T-helper 1 cell treated with Interleukin-12 subunit alpha and Interleukin-12 subunit beta and Interleukin-4 antibody, amounts not matched to agents 30 μg/mL and 1 μg/mL, for 36 hours (primary cell): ENCODE data around the gene EGFL8.

Experiments used
- H3K27ac Mint-ChIP-seq: one replicate; pipeline ENCODE4 v1.8.0; 2021; ENCODE audit warnings: mild to moderate bottlenecking, mixed read lengths
- H3K27me3 Mint-ChIP-seq: one replicate; pipeline ENCODE4 v1.8.0; 2021; ENCODE audit warnings: low read depth, mixed read lengths
- H3K36me3 Mint-ChIP-seq: one replicate; pipeline ENCODE4 v1.8.0; 2021; ENCODE audit warnings: low read depth, mixed read lengths
- H3K4me1 Mint-ChIP-seq: one replicate; pipeline ENCODE4 v1.8.0; 2021; ENCODE audit warnings: low read depth, mixed read lengths
- H3K4me3 Mint-ChIP-seq: one replicate; pipeline ENCODE4 v1.8.0; 2021; ENCODE audit warnings: mild to moderate bottlenecking, moderate library complexity, mixed read lengths
- H3K9me3 Mint-ChIP-seq: one replicate; pipeline ENCODE4 v1.8.0; 2021; ENCODE audit warnings: mixed read lengths

Gene EGFL8

GRCh38 chr6:32168807-32169591, 4.6 kb downstream of the EGFL8 start:
- no peaks in the 10 kb centered on the region for H3K9me3 Mint-ChIP-seq
- H3K4me1 Mint-ChIP-seq = peaks cover 19% of the 10 kb centered on the region
- H3K27me3 Mint-ChIP-seq = no peaks in the 10 kb centered on the region

GRCh38 chr6:32170294-32170693, 5.9 kb downstream of the EGFL8 start:
- H3K27ac Mint-ChIP-seq = no peak overlapping the region
- H3K4me1 Mint-ChIP-seq = peaks cover 29% of the 10 kb centered on the region
- H3K9me3 Mint-ChIP-seq = no peaks in the 10 kb centered on the region
- no peaks in the 10 kb centered on the region for H3K27me3 Mint-ChIP-seq
- H3K36me3 Mint-ChIP-seq = peaks cover 26% of the 10 kb centered on the region
- H3K4me3 Mint-ChIP-seq = no peak overlapping the region

More at GRCh38 chr6:32168807-32169591, 4.6 kb downstream of the EGFL8 start:
- Mint-ChIP-seq H3K36me3 (peaks cover 27% of the 10 kb centered on the region), H3K27ac (no peak overlapping the region), H3K4me3 (no peak overlapping the region)

DNA sequence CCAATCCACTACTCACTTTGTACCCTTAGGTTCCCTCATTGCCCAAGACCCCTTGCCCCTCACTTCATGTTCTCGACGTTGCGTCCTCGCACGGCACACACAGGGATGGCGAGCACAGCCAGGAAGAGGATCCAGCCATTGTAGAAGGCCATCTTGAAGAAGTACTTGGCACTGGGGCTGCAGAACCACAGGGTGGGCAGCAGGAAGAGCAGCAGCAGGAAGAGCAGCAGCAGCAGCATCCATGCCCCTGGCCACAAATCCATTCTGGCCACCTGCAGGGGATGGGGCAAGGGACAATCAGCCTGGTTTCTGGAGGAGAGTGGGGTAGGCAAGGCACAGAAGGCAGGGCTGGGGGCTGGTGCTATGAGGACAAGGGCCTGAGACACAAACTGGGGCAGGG, 6.8 kb downstream of the EGFL8 start:
- Mint-ChIP-seq H3K9me3 (no peaks in the 10 kb centered on the region), H3K36me3 (peaks cover 23% of the 10 kb centered on the region), H3K4me3 (no peak overlapping the region), H3K4me1 (peaks cover 32% of the 10 kb centered on the region), H3K27me3 (no peaks in the 10 kb centered on the region), H3K27ac (no peak overlapping the region)

- peaks cover 21% of the 10 kb centered on the region for H3K36me3 Mint-ChIP-seq
- peaks cover 47% of the 10 kb centered on the region for H3K4me1 Mint-ChIP-seq
- H3K4me3 Mint-ChIP-seq = no peak overlapping the region
- H3K27ac Mint-ChIP-seq = no peak overlapping the region
- no peaks in the 10 kb centered on the region for H3K27me3 Mint-ChIP-seq
- H3K9me3 Mint-ChIP-seq = no peaks in the 10 kb centered on the region
These were observed 8.8 kb downstream of the EGFL8 start for GRCh38 chr6:32173051-32173727.

- H3K27ac Mint-ChIP-seq = no peak overlapping the region
- H3K36me3 Mint-ChIP-seq = peaks cover 19% of the 10 kb centered on the region
- H3K4me3 Mint-ChIP-seq = peak overlapping the region; percentile 99
- H3K9me3 Mint-ChIP-seq = no peaks in the 10 kb centered on the region
- peaks cover 56% of the 10 kb centered on the region for H3K4me1 Mint-ChIP-seq
- no peaks in the 10 kb centered on the region for H3K27me3 Mint-ChIP-seq
These were observed 10.0 kb downstream of the EGFL8 start for GRCh38 chr6:32174416-32174815.

- no peaks in the 10 kb centered on the region for H3K27me3 Mint-ChIP-seq
- H3K27ac Mint-ChIP-seq = peak overlapping the region; percentile 76
- peak overlapping the region; percentile 99 for H3K4me3 Mint-ChIP-seq
- peaks cover 18% of the 10 kb centered on the region for H3K36me3 Mint-ChIP-seq
- H3K9me3 Mint-ChIP-seq = no peaks in the 10 kb centered on the region
- peaks cover 59% of the 10 kb centered on the region for H3K4me1 Mint-ChIP-seq
These were observed 10.9 kb downstream of the EGFL8 start for GRCh38 chr6:32175322-32175710.

- Mint-ChIP-seq H3K27me3 (no peaks in the 10 kb centered on the region), H3K27ac (peak within 1 kb of the TSS; percentile 99), H3K4me1 (peaks cover 65% of the 10 kb centered on the region), H3K4me3 (peak within 1 kb of the TSS; percentile 99), H3K9me3 (no peaks in the 10 kb centered on the region), H3K36me3 (peaks cover 19% of the 10 kb centered on the region)
These were observed 11.5 kb downstream of the EGFL8 start, which contains the start of gene AGPAT1 for GRCh38 chr6:32175711-32176475. Gene AGPAT1, minus strand, starts transcription at chr6:32176084. Its CDS starts 4,588 bp downstream, at chr6:32171496.

- Mint-ChIP-seq H3K27me3 (no peaks in the 10 kb centered on the region), H3K27ac (peak overlapping the region; percentile 99), H3K36me3 (peaks cover 20% of the 10 kb centered on the region), H3K9me3 (no peaks in the 10 kb centered on the region), H3K4me3 (peak overlapping the region; percentile 99), H3K4me1 (peaks cover 61% of the 10 kb centered on the region)
These were observed 12.2 kb downstream of the EGFL8 start for GRCh38 chr6:32176476-32177182.

DNA sequence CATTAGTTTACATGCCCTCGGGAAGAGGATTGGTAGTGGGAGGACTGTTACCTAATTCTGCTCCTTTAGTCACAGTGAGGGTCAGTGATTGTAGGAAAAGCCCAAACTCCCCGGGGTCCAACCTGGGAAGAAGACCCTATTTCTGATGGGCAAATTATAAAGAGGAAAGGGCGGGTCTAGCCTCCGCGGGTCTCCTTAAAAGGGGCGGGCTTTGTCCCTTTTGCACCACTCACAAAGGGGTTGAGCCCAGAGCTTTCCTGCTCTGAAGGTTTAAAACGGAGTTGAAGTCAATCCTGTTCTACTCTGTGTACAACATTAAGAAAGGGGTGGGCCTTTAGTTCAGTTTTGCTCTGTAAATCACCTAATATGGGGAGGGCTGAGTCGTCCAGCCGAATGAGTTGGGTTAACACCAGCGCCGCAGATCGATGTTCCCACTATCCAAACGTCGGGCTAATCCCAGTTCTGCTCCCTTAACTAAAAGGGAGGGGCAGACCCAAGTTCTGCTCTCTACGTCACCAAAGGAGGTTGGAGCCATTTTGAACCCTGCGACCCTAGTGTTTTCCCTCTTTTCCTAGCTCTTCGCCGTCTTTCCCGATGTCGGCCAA, 12.9 kb downstream of the EGFL8 start:
- Mint-ChIP-seq H3K27ac (peak overlapping the region; percentile 99), H3K27me3 (no peaks in the 10 kb centered on the region), H3K9me3 (no peaks in the 10 kb centered on the region), H3K36me3 (peaks cover 20% of the 10 kb centered on the region), H3K4me1 (peaks cover 61% of the 10 kb centered on the region), H3K4me3 (peak overlapping the region; percentile 99)

- Mint-ChIP-seq H3K4me3 (peak within 1 kb of the TSS; percentile 99), H3K4me1 (peaks cover 57% of the 10 kb centered on the region), H3K27me3 (no peaks in the 10 kb centered on the region), H3K36me3 (peaks cover 25% of the 10 kb centered on the region), H3K27ac (peak within 1 kb of the TSS; percentile 99), H3K9me3 (no peaks in the 10 kb centered on the region)
These were observed 13.6 kb downstream of the EGFL8 start, which contains the start of gene RNF5 for GRCh38 chr6:32177788-32178546. Gene RNF5, plus strand, starts transcription at chr6:32178405. Its CDS starts 107 bp downstream, at chr6:32178512.

DNA sequence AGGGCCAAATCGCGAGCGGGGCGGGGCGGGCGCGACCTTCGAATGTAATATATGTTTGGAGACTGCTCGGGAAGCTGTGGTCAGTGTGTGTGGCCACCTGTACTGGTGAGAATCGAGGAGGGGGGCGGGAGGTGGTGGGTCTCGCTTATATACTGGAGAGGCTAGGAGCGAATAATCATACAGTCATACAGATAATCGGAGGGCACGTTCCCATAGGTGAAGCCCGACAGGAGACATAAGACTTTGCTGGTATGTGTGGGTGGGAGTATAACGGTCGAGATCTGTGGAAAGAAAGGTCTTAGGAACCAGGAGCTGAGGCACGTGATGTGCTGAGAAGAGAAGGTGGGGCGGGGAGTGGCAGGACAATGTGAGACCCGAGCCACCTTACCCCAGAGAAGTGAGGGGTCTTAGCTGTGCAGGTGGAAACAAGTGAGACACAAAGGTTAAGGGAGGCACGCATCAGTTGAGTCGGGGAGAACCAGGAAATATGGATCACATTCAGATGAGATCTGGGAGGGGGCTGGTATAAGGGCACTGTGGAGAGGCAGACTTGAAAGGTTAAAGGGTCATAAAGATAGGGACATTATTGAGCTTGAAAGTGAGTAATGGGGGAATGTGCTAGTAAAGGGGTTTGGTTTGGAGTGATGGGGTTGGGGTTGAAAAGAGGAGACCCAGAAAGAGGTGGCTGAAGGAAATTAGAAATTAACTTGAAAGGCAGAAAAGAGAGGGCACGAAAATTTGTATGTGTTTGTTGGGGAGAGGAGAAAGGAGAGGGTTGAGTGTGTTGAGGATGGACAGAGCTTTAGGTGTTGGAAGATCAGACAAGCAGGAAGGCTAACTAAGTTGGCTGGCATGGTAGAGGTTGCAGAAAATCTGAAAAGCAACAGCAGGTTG, 14.4 kb downstream of the EGFL8 start:
- Mint-ChIP-seq H3K27ac (peak overlapping the region; percentile 99), H3K4me3 (peak overlapping the region; percentile 99), H3K36me3 (peaks cover 27% of the 10 kb centered on the region), H3K9me3 (no peaks in the 10 kb centered on the region), H3K27me3 (no peaks in the 10 kb centered on the region), H3K4me1 (peaks cover 49% of the 10 kb centered on the region)

GRCh38 chr6:32179766-32180405, 15.5 kb downstream of the EGFL8 start:
- Mint-ChIP-seq H3K27ac (peak overlapping the region; percentile 23), H3K9me3 (no peaks in the 10 kb centered on the region), H3K4me1 (peaks cover 40% of the 10 kb centered on the region), H3K4me3 (peak overlapping the region; percentile 38), H3K36me3 (peaks cover 26% of the 10 kb centered on the region), H3K27me3 (no peaks in the 10 kb centered on the region)
